SH-SY5Y (cell line): ENCODE data around the gene PHACTR1.

Source experiments
- GATA2 ChIP-seq: IDR thresholded peaks from 2 replicates; pipeline ENCODE4 v1.6.1; 2011; ENCODE audit warnings: mild to moderate bottlenecking, low read depth, low read length
- GATA3 ChIP-seq: IDR thresholded peaks from 2 replicates; pipeline ENCODE4 v1.6.1; 2011; ENCODE audit warnings: low read depth, mild to moderate bottlenecking, low read length, moderate library complexity

Gene PHACTR1

GRCh38 chr6:12767016-12767415 lies 50.4 kb downstream of the PHACTR1 start:
- TF ChIP-seq GATA3: no peak
- TF ChIP-seq GATA2: no peak

GRCh38 chr6:12769556-12770256 lies 53.1 kb downstream of the PHACTR1 start:
- TF ChIP-seq GATA3: no peak
- no peak for TF ChIP-seq GATA2

GRCh38 chr6:12772416-12772815 lies 55.8 kb downstream of the PHACTR1 start:
- no peak for TF ChIP-seq GATA3
- TF ChIP-seq GATA2: no peak

GRCh38 chr6:12776291-12776690 lies 59.7 kb downstream of the PHACTR1 start:
- TF ChIP-seq GATA3: no peak
- TF ChIP-seq GATA2: no peak

GRCh38 chr6:12779772-12780171 lies 63.2 kb downstream of the PHACTR1 start:
- TF ChIP-seq GATA2 (no peak), GATA3 (no peak)

- TF ChIP-seq GATA3 (no peak), GATA2 (no peak)
Observed at GRCh38 chr6:12782136-12782535, 65.6 kb downstream of the PHACTR1 start.

GRCh38 chr6:12785301-12785700 lies 68.7 kb downstream of the PHACTR1 start:
- no peak for TF ChIP-seq GATA2
- TF ChIP-seq GATA3: no peak

GRCh38 chr6:12785921-12786320 lies 69.4 kb downstream of the PHACTR1 start:
- TF ChIP-seq GATA2 (no peak), GATA3 (no peak)

- TF ChIP-seq GATA2 (no peak), GATA3 (no peak)
Observed at GRCh38 chr6:12791371-12791770, 74.8 kb downstream of the PHACTR1 start.

GRCh38 chr6:12798326-12798725 lies 81.8 kb downstream of the PHACTR1 start:
- no peak for TF ChIP-seq GATA3
- TF ChIP-seq GATA2: no peak

GRCh38 chr6:12800120-12800519 lies 83.6 kb downstream of the PHACTR1 start:
- TF ChIP-seq GATA2: no peak
- TF ChIP-seq GATA3: no peak

GRCh38 chr6:12801141-12801540 lies 84.6 kb downstream of the PHACTR1 start:
- no peak for TF ChIP-seq GATA3
- TF ChIP-seq GATA2: no peak

GRCh38 chr6:12802440-12802839 lies 85.9 kb downstream of the PHACTR1 start:
- no peak for TF ChIP-seq GATA2
- no peak for TF ChIP-seq GATA3

- TF ChIP-seq GATA2 (no peak), GATA3 (no peak)
Observed at GRCh38 chr6:12803486-12803885, 86.9 kb downstream of the PHACTR1 start.

GRCh38 chr6:12804952-12805645 lies 88.5 kb downstream of the PHACTR1 start:
- no peak for TF ChIP-seq GATA2
- TF ChIP-seq GATA3: no peak
